ENCODE results near the gene GRM4.

GRM4 gene

DNA sequence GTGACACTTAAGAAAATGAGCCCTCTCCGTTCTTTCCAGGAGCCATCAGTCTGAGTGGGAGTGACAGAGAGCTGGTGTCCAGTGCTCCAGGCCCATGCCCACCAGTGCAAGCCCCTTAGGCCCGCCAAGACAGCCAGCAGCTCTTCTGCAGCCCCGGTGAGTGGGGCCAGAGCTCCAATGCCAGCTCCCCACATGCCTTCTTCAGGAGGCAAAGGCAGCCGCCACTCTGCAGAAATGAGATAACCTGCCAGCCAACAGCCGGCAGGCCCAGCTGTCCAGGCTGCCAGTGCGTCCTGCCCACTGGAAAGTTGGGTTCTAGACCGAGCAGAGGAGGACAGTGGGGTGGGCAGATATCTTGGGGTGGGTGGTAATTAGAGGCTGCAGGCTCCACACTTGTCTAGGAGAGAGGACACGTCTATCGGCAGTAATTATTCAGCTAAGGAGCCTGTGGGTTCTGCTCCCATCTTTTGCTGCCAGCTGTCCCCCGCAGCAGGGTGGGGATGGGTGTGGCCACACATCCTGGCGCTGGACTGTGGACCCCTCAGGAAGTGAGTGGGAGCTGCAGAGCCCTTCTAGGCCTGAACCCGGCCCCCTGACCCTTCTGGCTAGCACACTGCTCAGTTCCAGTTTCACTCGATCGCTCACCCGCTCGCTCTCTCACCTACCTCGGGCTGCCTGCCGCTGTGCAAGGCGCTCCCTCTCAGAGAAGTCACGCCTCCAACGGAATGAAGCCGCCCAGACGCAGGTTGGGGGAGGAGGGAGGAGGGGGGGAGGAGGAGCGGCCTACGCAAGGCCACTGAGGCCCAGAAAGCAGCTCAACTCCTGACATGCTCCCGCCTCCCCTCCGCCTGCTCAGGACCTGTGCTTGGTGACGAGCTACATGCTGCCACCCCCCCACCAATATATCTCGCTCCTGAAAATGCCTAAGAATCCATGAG lies 3.6 kb downstream of the GRM4 start:
- DNase-seq: peak; percentile 12

DNA sequence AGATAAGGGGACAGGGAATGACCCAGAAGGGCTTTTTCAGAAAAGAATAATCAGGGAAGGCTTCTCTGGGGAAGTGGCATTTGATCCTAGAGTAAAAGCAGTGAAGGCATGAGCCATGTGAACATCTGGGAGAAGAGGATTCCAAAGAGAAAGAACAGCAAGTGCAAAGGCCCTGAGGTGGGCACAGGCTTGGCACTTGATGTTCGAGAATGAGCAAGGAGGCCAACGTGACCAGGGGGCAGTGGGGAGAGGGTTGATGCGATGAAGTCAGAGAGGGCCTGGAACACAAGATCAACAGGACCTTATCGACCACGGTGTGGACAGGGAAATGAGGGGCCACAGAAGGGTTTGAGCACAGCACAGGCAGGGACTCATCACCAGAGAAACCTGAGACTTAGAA lies 5.8 kb downstream of the GRM4 start:
- no peak for DNase-seq

DNA sequence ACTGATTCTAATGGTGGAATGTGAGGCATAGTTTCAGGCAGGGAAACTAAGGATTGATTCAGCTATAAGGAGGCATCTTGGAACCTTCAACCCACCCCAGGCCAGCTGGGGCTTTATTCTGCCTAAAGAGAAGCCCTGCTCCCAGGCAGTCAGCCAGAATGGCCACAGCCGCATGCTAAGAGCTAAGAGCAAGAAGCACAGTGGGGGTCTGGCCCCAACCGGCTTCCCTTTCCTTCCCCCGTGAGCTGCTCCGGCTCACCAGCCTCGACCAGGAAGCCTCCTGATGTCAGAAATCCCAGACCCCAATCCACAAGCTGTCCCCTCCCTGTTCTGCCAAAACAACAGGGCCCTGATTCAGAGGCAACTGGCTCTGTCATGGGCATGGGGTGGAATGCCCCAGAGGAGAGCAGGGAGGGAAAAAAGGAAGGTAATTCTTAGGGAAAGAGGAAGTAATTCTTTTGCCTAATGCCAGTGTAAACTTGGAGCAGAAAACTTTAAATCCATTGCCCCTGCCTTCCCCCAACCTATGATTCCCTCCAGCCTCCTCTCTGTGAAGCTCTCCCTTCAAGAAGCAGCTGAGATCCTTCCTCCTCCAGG lies 6.9 kb downstream of the GRM4 start:
- DNase-seq: no peak

DNA sequence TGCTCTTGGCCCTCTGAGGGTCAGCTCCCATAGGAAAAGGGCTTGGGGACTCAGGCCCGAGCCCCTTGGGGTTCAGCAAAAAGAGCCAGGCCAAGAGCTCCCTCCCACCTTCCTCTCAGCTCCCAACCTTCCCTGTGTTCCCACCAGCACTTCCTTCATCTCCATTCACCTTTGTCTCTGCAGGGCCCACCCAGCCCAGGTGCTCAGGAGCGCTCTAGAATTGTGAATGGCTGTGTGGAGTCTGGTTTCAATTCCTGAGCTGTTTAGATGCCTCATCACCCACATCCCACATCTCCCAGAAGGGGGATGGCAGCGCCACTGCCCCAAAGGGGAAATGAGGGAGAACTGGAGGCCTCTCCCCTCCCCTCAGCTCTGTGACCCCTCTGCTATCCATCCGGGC lies 7.7 kb downstream of the GRM4 start:
- DNase-seq: no peak

DNA sequence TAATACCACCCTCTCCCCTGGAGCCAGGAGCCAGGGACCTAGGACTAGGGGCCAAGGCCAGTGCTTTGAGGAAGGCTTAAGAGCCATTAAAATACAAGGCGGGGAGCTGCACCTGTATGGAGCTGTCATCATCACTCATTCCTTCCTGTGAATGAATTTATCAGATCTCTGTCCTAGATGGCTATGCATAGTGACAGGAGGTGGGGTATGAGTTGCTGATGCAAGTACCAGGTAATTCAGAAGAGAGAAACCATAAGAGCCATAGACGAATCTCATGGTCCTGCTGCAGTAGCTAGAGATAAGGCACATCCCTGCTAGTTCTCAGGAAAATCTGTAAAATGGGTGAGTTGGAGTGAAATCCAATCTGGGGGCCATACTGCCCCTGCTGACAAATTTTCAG lies 10.3 kb downstream of the GRM4 start:
- no peak for DNase-seq

DNA sequence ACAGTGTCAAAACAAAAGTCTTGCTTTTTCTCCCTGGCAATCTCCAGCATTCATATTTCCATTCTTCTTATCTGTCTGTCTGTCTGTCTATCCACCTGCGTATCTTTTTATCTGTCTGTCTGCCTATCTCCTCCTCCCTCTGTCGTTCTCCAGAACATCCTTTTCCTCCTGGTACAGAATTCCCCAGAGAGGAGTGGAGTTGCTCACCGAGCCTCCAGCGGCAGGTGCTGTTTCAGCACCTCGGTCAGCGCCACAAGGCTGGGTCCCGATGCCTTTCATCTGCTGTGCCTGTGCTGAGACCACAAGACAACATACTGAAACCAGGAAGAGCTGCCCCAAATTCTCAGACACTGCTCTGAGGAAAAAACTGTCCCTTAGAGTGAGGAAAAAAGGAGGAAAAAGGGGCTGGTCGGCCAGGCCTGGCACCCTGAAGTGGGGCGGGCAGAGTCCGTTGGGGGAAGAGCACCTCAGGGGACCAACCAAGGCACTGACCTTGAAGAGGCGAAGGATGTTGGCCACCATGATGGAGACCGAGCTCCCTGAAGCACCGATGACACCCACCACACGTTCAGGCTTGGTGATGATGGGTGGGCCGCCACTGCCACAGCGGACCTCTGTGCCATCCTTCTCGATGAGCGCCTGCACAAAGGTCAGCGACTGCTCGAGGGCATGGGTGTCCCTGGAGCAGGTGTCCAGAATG lies 13.3 kb downstream of the GRM4 start:
- DNase-seq: peak; percentile 19

DNA sequence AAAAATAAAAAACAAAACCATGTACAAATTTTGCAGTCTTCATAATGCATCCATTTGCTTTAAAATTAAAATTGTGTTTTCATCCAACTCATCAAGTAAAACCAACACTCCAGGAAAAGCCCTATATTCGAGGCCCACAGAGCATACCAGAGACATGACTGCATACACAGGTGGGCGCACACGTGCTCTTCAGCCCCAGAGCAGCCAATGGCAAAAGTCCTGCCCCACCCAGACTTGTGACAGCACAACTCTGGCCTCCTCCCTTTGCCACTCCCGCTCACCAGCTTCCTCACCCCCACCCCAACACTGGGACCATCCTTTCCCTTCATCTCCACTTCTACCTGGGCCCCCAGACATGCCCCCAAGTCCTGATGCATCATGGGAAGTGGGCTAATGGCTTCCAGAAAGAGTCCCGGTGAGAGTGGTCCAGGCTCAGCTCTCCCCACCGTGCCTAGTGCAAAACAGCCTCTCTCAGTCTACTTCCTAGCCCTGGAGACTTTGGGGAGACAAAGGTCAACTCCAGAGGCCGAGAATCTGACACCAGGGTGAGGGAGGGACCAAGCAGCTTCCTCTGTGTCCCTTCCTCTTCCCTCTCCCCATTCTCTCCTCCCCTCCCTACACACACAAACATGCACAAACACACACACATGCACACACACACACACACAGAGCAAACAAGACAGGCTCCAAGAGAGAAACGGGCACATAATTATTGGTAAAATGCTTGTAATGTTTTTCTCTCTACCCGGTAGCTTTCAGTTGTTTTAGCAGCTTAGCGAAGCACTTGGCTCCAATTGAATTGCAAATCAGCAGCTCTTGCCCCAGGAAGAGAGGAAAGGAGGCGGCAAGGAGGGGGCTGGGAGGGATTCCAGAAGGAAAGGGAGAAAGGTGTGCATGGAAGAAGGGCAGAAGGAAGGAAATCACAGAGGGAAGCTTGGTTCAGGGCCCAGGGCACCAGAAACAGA lies 14.3 kb downstream of the GRM4 start:
- DNase-seq: no peak

DNA sequence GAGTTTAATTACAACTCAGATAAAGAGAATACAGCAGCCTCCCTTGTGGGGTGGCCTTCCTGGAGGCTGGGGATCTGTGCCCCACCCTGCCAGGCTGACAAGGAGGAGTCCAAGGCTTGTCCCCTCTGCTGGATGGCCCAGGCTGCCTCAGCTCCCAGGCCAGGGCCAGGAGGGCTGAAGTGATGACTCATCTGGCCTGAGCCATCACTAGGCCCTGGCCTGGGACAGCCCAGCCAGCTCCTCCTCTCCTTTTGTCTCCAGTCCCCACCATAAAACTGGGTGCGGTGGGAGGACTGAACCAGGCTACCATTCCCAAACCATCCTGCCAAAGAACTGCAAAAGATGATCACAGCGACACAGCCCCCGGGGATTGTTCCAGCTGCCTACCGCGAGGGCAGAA lies 15.0 kb downstream of the GRM4 start:
- DNase-seq: no peak

DNA sequence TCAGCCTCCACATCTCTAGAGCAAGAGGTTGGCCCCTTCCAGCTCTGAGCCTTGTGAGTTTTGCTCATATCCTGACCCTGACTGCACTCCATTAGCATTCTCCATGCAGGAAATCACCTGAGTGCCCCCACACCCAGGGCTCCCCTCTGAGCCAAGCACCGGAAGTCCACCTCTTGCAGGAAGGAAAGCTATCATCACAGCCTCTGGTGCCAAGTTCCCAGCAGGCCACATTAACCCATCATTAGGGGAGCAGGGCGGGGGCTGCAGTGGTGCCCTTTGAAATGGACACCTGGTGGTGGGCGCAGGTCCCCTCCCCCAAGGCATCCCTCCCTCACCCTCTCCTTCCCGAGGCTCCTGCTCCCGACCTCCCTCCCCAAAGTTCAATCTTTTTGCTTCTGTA lies 16.1 kb downstream of the GRM4 start:
- no peak for DNase-seq

DNA sequence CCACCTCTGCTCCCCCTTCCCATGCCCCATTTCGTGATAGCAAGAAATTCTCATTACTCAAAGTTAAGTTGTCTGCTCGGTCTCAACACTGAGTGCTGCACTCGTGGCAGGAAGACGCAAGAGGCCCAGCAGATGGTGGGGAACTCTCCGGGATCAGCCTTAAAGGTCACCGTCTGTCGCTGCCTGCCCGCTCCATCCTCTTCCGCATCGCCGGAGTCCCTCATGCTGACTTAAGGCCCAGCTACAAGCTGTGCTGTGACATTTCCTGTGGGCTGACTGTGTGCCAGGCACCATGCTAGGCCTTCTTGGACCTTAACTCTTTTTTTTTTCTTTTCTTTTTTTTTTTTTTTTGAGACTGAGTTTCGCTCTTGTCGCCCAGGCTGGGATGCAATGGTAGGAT lies 17.8 kb downstream of the GRM4 start:
- no peak for DNase-seq

DNA sequence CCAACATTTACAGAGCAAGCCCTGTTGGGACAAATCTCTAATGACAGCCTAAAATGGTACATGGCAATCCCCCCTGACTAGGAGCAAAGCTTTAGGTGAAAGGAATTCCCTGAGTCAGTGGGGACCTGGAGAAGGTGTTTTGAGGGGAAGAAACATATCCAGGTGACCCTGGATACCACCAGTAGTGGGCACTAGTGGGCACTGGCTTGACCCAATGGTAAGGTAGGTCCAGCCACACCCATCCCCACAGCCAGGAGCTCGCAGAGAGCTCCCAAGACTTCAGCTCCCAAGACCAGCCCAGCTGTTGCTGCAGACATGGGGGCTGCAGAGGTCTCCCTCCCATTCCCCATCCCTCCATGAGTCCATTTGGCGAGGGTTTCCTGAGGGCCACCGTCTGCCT lies 19.5 kb downstream of the GRM4 start:
- DNase-seq: no peak

DNA sequence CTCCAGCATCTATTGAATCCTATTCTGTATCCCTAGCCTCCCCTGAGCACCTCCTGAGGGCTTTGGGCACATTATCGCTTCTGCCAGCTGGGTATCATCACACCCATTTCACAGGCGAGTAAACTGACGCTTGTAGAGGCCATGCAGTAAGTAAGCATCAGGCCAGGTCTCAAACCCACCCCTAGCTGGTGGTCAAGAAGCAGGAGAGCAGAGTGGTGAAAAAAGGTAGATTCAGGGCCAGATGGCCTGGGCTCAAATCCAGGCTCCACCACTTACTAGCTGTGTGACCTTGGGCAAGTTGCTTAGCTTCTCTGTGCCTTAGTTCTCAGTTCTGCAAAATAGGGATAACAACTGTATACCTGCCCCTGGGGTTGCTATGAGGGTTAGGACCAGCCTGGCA lies 19.9 kb downstream of the GRM4 start:
- DNase-seq: no peak

DNA sequence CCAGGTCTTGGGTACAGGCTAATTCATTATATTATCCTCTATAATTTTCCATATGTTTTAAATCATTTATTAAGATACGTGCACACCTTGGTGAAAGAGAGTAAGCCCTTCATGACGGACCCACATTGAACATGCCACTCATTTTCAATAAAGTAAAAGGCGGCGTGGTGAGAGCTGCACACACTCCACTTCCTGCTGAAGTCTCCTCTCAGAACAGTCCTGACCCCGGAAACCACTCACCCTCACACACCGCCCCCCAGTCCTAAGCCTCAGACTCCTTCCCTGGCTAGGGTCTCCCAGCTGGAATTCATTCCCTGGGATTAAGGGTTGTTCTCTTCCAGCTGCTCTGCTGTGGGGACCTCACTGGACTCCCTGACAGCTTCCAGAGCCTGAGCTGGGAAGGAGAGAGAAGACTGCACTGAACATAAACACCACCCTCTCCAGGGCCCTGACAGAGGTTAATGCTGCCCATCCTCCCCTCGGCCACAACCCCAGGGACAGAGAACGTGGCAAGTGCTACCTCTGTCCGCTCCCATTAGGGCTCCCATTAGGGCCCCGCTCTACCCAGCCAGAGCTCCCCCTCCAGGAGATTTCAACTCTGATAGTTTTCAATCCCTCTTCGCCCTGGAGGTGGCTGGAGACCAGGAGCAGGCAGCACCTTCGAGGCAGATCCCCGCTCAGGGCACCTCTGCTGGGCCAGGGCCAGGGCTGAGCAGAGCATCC lies 24.8 kb downstream of the GRM4 start:
- DNase-seq: no peak

DNA sequence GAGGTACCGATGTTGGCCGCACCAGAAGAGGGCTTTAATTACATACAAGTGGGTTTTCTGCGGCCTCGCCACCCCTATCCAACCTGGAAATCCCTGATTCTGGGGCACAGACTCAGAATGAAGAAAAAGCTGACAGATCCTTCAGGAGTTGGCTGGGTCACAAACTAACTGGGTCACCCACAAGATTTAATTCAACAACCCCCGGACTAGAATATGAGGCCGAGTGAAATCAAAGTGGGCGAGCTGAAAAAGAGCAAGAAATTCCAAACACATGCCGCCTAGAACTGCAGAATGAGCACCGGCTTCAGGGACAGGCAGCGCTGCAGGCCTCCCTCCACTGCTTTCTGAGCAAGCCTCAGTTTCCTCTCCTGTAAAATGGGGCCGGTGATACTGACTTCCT lies 30.0 kb downstream of the GRM4 start:
- no peak for DNase-seq

DNA sequence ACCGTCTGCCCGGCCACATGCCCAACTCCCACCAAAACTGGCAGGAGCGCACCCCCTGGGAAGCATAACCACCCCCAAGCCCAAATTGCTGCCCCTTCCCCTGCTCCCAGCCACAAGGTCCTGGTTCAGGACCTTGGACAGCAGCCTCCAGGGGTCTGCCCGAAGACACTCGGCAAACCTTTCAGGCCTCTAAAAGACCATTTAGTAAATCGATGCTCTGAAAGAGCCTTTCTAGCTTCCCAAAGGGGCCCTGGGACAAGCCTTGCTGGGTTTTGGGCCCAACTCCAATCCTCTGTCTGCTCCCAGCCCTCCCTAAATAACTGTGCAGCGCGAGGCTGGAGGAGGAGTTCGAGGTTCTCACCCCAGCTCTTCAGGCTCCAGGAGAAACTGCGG lies 30.5 kb downstream of the GRM4 start:
- no peak for DNase-seq

DNA sequence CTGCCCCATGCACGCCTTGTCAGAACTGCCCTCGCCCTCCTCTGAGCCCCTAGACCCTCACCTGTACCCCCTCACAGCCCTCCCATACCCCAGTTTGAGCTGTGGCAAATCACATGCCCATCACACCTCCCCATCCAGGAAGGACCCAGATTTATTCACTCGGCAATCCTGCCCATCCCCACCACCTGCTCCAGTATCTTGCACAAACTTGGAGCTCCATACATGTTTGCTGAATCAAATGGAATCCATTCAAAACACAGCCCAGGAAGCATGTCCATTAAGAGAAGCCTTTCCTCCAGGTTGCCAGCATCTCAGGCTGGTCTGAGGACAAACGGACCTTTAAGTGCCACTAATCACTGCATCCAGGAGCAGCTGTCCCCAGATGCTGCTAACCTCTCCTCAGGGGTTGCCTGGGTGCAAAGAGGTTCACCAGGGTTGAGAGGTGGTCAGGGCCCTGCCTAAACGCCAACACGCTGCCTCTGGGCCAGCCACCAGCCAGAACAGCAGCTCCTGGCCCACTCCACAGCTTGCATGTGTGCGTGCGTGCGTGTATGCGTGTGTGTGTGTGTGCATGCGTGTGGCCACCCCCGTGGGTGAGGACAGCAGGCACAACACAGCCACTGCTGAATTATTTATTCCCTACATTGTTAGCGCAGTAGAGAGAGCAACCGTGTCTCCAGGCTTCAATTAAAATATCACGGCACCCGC lies 31.0 kb downstream of the GRM4 start:
- no peak for DNase-seq

DNA sequence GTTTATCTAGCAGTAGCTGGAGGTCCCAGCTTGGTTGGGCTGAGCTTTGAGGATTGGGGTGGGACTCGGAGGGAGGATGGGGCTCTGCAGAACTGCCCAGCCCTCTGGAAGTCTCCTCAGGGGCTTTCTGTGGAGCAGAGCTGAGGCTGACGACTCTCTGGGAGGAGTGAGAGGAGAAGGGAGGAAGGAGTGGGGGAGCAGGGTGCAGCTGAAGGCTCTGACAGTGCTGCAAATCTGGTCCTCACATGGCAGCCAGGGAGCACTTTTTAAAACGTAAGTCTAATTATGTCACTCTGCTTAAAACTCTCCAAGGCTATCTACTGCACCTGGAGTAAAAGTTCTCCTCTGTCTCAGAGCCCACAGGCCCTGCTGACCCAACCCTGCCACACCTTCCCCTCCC lies 32.4 kb downstream of the GRM4 start:
- DNase-seq: no peak

DNA sequence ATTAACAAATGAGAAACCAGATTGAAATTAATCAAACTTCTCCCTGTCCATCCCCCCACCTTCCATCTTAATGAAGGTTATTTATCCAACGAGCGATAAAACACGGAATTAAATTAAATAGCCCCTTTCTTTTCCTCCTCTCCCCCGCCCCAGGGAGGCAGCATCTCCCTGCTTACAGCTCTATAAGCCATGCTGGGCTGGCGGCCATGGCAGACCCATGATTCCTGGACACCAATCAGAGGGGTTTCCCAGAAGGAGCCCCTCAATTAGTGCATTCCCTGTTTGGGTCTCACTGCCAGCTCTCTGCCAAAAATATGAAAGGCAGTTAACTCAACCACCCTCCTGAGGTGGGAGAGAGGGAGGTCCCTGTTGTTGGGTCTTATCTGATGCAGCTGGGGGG lies 33.8 kb downstream of the GRM4 start:
- DNase-seq: no peak

DNA sequence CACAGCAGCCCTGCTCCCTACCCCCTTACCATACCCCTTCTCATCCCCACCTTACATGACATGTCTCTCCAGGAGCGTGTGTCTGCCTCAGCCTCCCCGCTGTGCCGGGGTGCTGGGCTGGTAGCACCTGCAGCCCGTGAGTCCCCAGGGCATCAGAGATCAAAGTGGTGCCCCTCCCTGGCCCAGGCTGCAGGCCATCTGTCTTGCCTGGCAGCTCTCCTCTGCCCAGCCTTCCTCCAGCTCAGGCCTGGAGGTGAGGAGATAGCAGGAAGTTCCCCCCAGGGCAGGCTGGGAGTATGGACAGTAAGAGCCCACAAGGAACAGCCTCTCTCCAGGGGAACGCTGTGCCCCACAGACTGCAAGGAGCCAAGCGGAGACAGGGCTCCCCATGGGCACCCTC lies 35.3 kb downstream of the GRM4 start:
- no peak for DNase-seq

DNA sequence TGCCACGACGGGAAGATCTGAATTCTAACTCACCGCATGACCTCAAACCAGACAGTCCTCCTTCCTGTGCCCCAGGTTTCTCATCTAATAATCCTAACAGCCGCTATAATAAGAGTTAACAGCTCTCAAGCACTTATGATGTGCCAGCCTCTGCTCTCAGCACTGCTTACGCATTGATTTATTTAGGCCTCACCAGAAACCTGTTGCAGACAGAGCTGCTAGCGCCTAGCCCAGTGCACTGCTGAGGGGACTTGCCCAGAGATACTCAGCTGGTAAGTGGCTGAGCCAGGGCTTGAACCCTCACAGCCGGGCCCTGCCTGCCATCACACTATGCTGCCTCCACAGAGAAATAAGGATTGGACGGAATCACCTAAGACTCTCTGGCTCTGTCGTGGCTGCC lies 37.7 kb downstream of the GRM4 start:
- DNase-seq: no peak

DNA sequence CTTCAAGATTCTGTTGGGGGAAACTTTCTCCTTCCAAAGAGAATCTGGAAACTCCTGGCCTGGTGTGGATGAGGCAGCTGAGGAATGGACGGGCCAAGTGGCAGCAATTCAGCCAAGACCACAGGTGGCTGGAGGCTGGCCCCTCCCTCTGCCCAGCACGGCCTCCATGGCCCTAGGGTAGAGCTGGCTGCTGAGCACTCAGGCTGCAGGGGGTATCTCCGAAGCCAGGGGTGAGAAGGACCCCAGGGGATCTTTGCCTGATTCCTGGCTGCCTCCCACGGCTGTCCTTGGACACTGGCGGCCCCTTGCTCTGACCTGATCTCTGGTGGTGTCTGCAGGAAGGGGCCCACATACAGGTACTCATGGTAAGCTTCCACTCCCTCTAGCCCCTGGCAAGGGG lies 39.0 kb downstream of the GRM4 start:
- no peak for DNase-seq

DNA sequence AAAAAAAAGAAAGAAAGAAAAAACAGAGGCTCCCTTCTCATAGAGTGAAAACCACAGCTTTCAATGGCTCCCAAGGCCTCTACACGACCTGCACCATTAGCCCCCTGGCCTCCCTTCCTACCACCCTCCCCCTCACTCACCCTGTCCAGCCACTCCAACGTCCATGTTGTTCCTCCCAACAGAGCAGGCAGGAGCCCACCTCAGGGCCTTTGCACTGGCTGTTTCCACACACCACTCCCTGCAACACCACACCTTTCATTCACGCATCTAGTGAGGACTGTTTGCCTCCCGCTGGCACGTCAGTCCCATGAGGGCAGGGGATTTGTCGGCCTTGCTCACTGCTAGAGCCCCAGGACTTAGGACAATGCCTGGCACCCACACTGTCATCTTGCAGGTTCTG lies 39.5 kb downstream of the GRM4 start:
- DNase-seq: no peak
